GM23338 (cell line): ENCODE measurements around the gene HCK. TPM values are rescaled to one million over a fixed set of nuclear protein-coding genes. Genes with fewer than 3 reads are reported as not detected.

Experiments
- ATAC-seq: fragments of 200-7000 bp; cut with Tn5 transposase; 3 replicates; pipeline ENCODE4 v1.9.1; 2020
- DNase-seq: peaks from one replicate; pipeline ENCODE4 v3.0.0-alpha.2; 2015; ENCODE audit warnings: low spot score
- H2AFZ ChIP-seq: fragments of 200-600 bp; sonication (generic); 2 replicates; pipeline ENCODE4 v1.8.0; 2016; ENCODE audit warnings: antibody characterized with exemption, mild to moderate bottlenecking, moderate library complexity
- H3F3A ChIP-seq: fragments of 200-600 bp; sonication (generic); replicated peaks from 2 replicates; pipeline ENCODE4 v1.8.0; 2017; ENCODE audit warnings: antibody characterized with exemption, mixed run types, low read depth
- H3K27ac ChIP-seq: fragments of 200-600 bp; sonication (generic); 2 replicates; pipeline ENCODE4 v1.6.1; 2016; ENCODE audit warnings: low read depth
- H3K27me3 ChIP-seq: fragments of 200-600 bp; sonication (generic); 2 replicates; pipeline ENCODE4 v1.8.0; 2016; ENCODE audit warnings: mild to moderate bottlenecking, mixed run types, moderate library complexity; ENCODE audit not compliant: insufficient read depth
- H3K36me3 ChIP-seq: fragments of 200-600 bp; sonication (generic); 2 replicates; pipeline ENCODE4 v1.8.0; 2016; ENCODE audit warnings: mild to moderate bottlenecking; ENCODE audit not compliant: insufficient read depth
- H3K4me1 ChIP-seq: fragments of 200-600 bp; sonication (generic); 2 replicates; pipeline ENCODE4 v1.8.0; 2016; ENCODE audit warnings: mild to moderate bottlenecking, moderate library complexity; ENCODE audit not compliant: insufficient read depth
- H3K4me2 ChIP-seq: fragments of 200-600 bp; sonication (generic); 2 replicates; pipeline ENCODE4 v1.7.1; 2017; ENCODE audit warnings: mixed run types
- H3K4me3 ChIP-seq: fragments of 200-600 bp; sonication (generic); 2 replicates; pipeline ENCODE4 v1.6.1; 2016; ENCODE audit warnings: mixed run types
- H3K79me2 ChIP-seq: fragments of 200-600 bp; sonication (generic); replicated peaks from 2 replicates; pipeline ENCODE4 v1.8.0; 2017; ENCODE audit warnings: mild to moderate bottlenecking; ENCODE audit not compliant: insufficient read depth
- H3K9me2 ChIP-seq: fragments of 200-600 bp; sonication (generic); 2 replicates; pipeline ENCODE4 v1.8.0; 2017; ENCODE audit not compliant: insufficient read depth
- H4K20me1 ChIP-seq: fragments of 200-600 bp; sonication (generic); replicated peaks from 2 replicates; pipeline ENCODE4 v1.8.0; 2017; ENCODE audit warnings: mild to moderate bottlenecking; ENCODE audit not compliant: insufficient read depth
- H3K27ac Mint-ChIP-seq: 2 replicates; pipeline ENCODE4 v1.8.0; 2020; ENCODE audit warnings: inconsistent platforms, mild to moderate bottlenecking, moderate library complexity, mixed read lengths
- H3K27me3 Mint-ChIP-seq: 3 replicates; pipeline ENCODE4 v1.8.0; 2022; ENCODE audit warnings: low read depth, mild to moderate bottlenecking, moderate library complexity, mixed read lengths, inconsistent platforms; ENCODE audit not compliant: insufficient read depth, poor library complexity
- H3K36me3 Mint-ChIP-seq: 3 replicates; pipeline ENCODE4 v1.8.0; 2021; ENCODE audit warnings: low read depth, mild to moderate bottlenecking, inconsistent platforms, moderate library complexity, mixed read lengths
- H3K4me1 Mint-ChIP-seq: 3 replicates; pipeline ENCODE4 v1.8.0; 2020; ENCODE audit warnings: mild to moderate bottlenecking, inconsistent platforms, mixed read lengths
- H3K4me3 Mint-ChIP-seq: 3 replicates; pipeline ENCODE4 v1.8.0; 2021; ENCODE audit warnings: moderate library complexity, mild to moderate bottlenecking, inconsistent platforms, mixed read lengths
- H3K9me3 Mint-ChIP-seq: 3 replicates; pipeline ENCODE4 v1.8.0; 2020; ENCODE audit warnings: moderate library complexity, mild to moderate bottlenecking, inconsistent platforms, mixed read lengths
- CREB1 ChIP-seq: fragments of 250-450 bp; sonication (Bioruptor Pico); IDR thresholded peaks from 2 replicates; pipeline ENCODE4 v1.5.0; 2020; ENCODE audit warnings: low read depth, mild to moderate bottlenecking, moderate library complexity
- CTCF ChIP-seq, 2 experiments: fragments of 200-600 bp in 1 of 2; sonication (generic) in 1 of 2; conservative IDR thresholded peaks; 2 replicates each; pipeline versions ENCODE4 v1.5.1 to v1.6.1; 2016 to 2017; ENCODE audit warnings: antibody characterized with exemption in 2 of 2, low read depth in 2 of 2, mild to moderate bottlenecking in 2 of 2, moderate library complexity in 1 of 2
- ETS1 ChIP-seq: IDR thresholded peaks from 2 replicates; pipeline ENCODE4 v1.6.1; 2016; ENCODE audit warnings: antibody characterized with exemption
- EZH2 ChIP-seq: fragments of 200-600 bp; sonication (generic); IDR thresholded peaks from one replicate; pipeline ENCODE4 v1.8.0; 2017; ENCODE audit warnings: antibody characterized with exemption, mild to moderate bottlenecking, low read depth; ENCODE audit not compliant: unreplicated experiment
- EZH2phosphoT487 ChIP-seq: fragments of 200-600 bp; sonication (generic); IDR thresholded peaks from one replicate; pipeline ENCODE4 v1.8.1; 2018; ENCODE audit warnings: antibody characterized with exemption; ENCODE audit not compliant: unreplicated experiment
- JUNB ChIP-seq: IDR thresholded peaks from one replicate; pipeline ENCODE4 v1.6.1; 2016; ENCODE audit warnings: antibody characterized with exemption; ENCODE audit not compliant: unreplicated experiment
- NANOG ChIP-seq: IDR thresholded peaks from 2 replicates; pipeline ENCODE4 v1.6.1; 2016; ENCODE audit warnings: antibody characterized with exemption, borderline replicate concordance
- POLR2AphosphoS5 ChIP-seq: IDR thresholded peaks from 2 replicates; pipeline ENCODE4 v1.6.1; 2016; ENCODE audit warnings: antibody characterized with exemption, low read depth
- REST ChIP-seq: IDR thresholded peaks from one replicate; pipeline ENCODE4 v1.6.1; 2018; ENCODE audit warnings: antibody characterized with exemption; ENCODE audit not compliant: unreplicated experiment
- STAT1 ChIP-seq: IDR thresholded peaks from one replicate; pipeline ENCODE4 v1.6.1; 2016; ENCODE audit warnings: antibody characterized with exemption; ENCODE audit not compliant: unreplicated experiment
- ZNF114 ChIP-seq: fragments of 250-450 bp; sonication (Bioruptor Pico); IDR thresholded peaks from 2 replicates; pipeline ENCODE4 v1.5.0; 2020; ENCODE audit warnings: mild to moderate bottlenecking, moderate library complexity
- ZNF331 ChIP-seq: fragments of 250-450 bp; sonication (Bioruptor Pico); IDR thresholded peaks from 2 replicates; pipeline ENCODE4 v1.5.0; 2020; ENCODE audit warnings: low read depth, mild to moderate bottlenecking, moderate library complexity
- ZNF462 ChIP-seq: fragments of 250-450 bp; sonication (Bioruptor Pico); IDR thresholded peaks from 2 replicates; pipeline ENCODE4 v1.5.0; 2020; ENCODE audit warnings: mild to moderate bottlenecking, moderate library complexity
- polyA plus RNA-seq: library from polyadenylated mRNA; unstranded; fragments of >200 nt; fragmentation: Nextera tagmentation; extraction: Ambion mirVana; gene quantifications from 2 replicates; pipeline ENCODE4 v1.2.1, GENCODE V29; 2016
- total RNA-seq: library from RNA; depleted of rRNA; stranded (reverse); fragments of >200 nt; shearing (Covaris generic); gene quantifications from 2 replicates; pipeline ENCODE4 v1.2.3, GENCODE V29; 2014

Gene HCK
- total and polyA plus RNA-seq, 2 experiments from 2014 or later: 0.97 TPM; not detected in 1

GRCh38 chr20:32113591-32114260 is 61.7 kb downstream of the HCK start:
- H3K27me3 ChIP-seq: no peaks in the 10 kb centered on the region
- peaks cover 86% of the 10 kb centered on the region for H3K79me2 ChIP-seq
- peaks cover 3% of the 10 kb centered on the region; the same call in 1 of the 2 replicates for H3K9me2 ChIP-seq
- H3F3A ChIP-seq: 0 out of 2 replicates have a peak, but pooled peaks cover 5% of the 10 kb centered on the region
- Mint-ChIP-seq H3K4me1 (peaks cover 16% of the 10 kb centered on the region), H3K36me3 (peaks cover 6% of the 10 kb centered on the region; the same call in 2 of the 3 replicates), H3K27me3 (peaks cover 2% of the 10 kb centered on the region), H3K4me3 (no peak overlapping the region), H3K9me3 (no peaks in the 10 kb centered on the region), H3K27ac (no peak overlapping the region)
- no peak overlapping the region for H3K4me2 ChIP-seq
- ATAC-seq (no peak), DNase-seq (no peak)
- H3K36me3 ChIP-seq: no peaks in the 10 kb centered on the region
- H3K4me1 ChIP-seq: peaks cover 22% of the 10 kb centered on the region
- no peak overlapping the region for H3K4me3 ChIP-seq
- TF ChIP-seq JUNB (no peak), REST (no peak), ZNF331 (CRISPR knock-in tag) (no peak), STAT1 (no peak), POLR2AphosphoS5 (no peak), ZNF462 (no peak), NANOG (no peak), CREB1 (CRISPR knock-in tag) (no peak), EZH2phosphoT487 (no peak), EZH2 (no peak), CTCF (conservative IDR thresholded peaks at IDR 0.05; ENCODE audit: low read depth in 2 of 2) (no peak), ETS1 (no peak), ZNF114 (CRISPR knock-in tag) (no peak)
- no peak overlapping the region for H2AFZ ChIP-seq
- H3K27ac ChIP-seq: no peak overlapping the region
- peaks cover 40% of the 10 kb centered on the region for H4K20me1 ChIP-seq
